Hepatocyte (in vitro differentiated cells): ENCODE results near the gene BEAN1. TPM values are rescaled to one million over a fixed set of nuclear protein-coding genes. Genes with fewer than 3 reads are reported as not detected.

ENCODE experiments used
- DNase-seq: peaks from one replicate; pipeline ENCODE4 v3.0.0-alpha.2; 2016; ENCODE audit warnings: low spot score
- H2AFZ ChIP-seq: fragments of 200-600 bp; sonication (generic); 2 replicates; pipeline ENCODE4 v1.6.0; 2016; ENCODE audit warnings: antibody characterized with exemption, mild to moderate bottlenecking
- H3K27ac ChIP-seq: fragments of 200-600 bp; sonication (generic); 2 replicates; pipeline ENCODE4 v1.5.1; 2016; ENCODE audit warnings: mild to moderate bottlenecking
- H3K27me3 ChIP-seq: fragments of 200-600 bp; sonication (generic); 2 replicates; pipeline ENCODE4 v1.6.1; 2016
- H3K36me3 ChIP-seq: fragments of 200-600 bp; sonication (generic); replicated peaks from 2 replicates; pipeline ENCODE4 v1.5.1; 2016; ENCODE audit warnings: low read depth; ENCODE audit not compliant: insufficient read depth
- H3K4me1 ChIP-seq: fragments of 200-600 bp; sonication (generic); 2 replicates; pipeline ENCODE4 v1.5.1; 2016; ENCODE audit warnings: mild to moderate bottlenecking, moderate library complexity; ENCODE audit not compliant: insufficient read depth
- H3K4me2 ChIP-seq: fragments of 200-600 bp; sonication (generic); 2 replicates; pipeline ENCODE4 v1.6.0; 2016
- H3K4me3 ChIP-seq: fragments of 200-600 bp; sonication (generic); 2 replicates; pipeline ENCODE4 v1.5.1; 2016; ENCODE audit warnings: mild to moderate bottlenecking
- H3K79me2 ChIP-seq: fragments of 200-600 bp; sonication (generic); 2 replicates; pipeline ENCODE4 v1.6.0; 2017; ENCODE audit warnings: mild to moderate bottlenecking
- H3K9me2 ChIP-seq: fragments of 200-600 bp; sonication (generic); replicated peaks from 2 replicates; pipeline ENCODE4 v1.6.0; 2017; ENCODE audit warnings: mild to moderate bottlenecking; ENCODE audit not compliant: insufficient read depth
- H3K9me3 ChIP-seq: fragments of 200-600 bp; sonication (generic); 2 replicates; pipeline ENCODE4 v1.5.1; 2016; ENCODE audit warnings: low read depth, mild to moderate bottlenecking
- H4K20me1 ChIP-seq: fragments of 200-600 bp; sonication (generic); 2 replicates; pipeline ENCODE4 v1.6.0; 2016; ENCODE audit warnings: mild to moderate bottlenecking; ENCODE audit not compliant: insufficient read depth, poor library complexity, severe bottlenecking
- EZH2 ChIP-seq: fragments of 200-600 bp; sonication (generic); IDR thresholded peaks from 2 replicates; pipeline ENCODE4 v1.6.1; 2016; ENCODE audit warnings: antibody characterized with exemption, mild to moderate bottlenecking, borderline replicate concordance
- EZH2phosphoT487 ChIP-seq: fragments of 200-600 bp; sonication (generic); IDR thresholded peaks from one replicate; pipeline ENCODE4 v1.6.1; 2018; ENCODE audit warnings: antibody characterized with exemption, mild to moderate bottlenecking, low read depth, moderate library complexity; ENCODE audit not compliant: unreplicated experiment, severe bottlenecking
- WGBS: methylation state at CpG from one replicate; pipeline ENCODE4 v1.1.6; 2016; ENCODE audit warnings: low lambda C conversion rate; ENCODE audit errors: missing lambda C conversion rate; 5-methylcytosine and 5-hydroxymethylcytosine counted together
- polyA plus RNA-seq: library from polyadenylated mRNA; unstranded; fragments of >200 nt; fragmentation: Nextera tagmentation; extraction: Ambion mirVana; gene quantifications from 2 replicates; pipeline ENCODE4 v1.2.1, GENCODE V29; 2016
- total RNA-seq: library from RNA; depleted of rRNA; stranded (reverse); fragments of >200 nt; gene quantifications from 2 replicates; pipeline ENCODE4 v1.2.3, GENCODE V29; 2014
- TF ChIP-seq, protein P1 (sequence below): fragments of 200-600 bp; sonication (generic); IDR thresholded peaks from 2 replicates; pipeline ENCODE4 v1.5.1; 2016; ENCODE audit warnings: antibody characterized with exemption, mild to moderate bottlenecking; ENCODE audit not compliant: poor library complexity

The BEAN1 gene
- total and polyA plus RNA-seq, 2 experiments from 2014 or later, result 0.63 to 1.8 TPM

DNA sequence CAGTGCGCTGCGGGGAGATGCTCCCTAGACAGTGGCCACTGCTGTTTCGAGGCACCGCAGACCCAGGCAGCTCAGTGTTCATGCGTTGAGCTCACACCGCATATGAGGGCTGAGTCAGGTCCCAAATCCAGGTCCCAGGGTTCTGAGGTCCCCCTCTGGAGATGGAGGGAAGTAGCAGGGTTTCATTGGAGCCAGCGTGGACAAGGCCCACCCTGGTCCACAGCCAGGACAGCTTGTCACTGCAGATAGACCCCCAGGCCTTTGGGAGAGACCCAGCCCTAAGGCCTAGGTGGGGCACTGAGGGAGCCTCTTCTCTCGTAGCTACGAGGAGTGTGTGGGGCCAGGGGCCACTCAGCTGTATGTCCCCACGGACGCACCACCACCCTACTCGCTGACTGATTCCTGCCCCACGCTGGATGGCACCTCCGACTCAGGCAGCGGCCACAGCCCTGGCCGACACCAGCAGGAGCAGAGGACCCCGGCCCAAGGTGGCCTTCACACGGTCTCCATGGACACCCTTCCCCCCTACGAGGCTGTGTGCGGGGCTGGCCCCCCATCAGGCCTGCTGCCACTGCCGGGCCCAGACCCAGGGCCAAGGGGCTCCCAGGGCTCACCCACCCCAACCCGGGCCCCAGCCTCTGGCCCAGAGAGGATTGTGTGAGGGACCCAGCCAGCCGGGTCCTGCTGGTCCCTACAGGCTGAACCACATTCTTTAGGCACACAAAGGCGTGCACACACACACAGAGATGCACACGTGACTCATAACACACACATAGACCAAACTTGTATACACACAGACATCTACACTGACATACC lies 53.4 kb downstream of the BEAN1 start:
- Histone ChIP-seq H3K79me2 (no peaks in the 10 kb centered on the region), H3K9me3 (no peaks in the 10 kb centered on the region), H3K27ac (no peak overlapping the region), H4K20me1 (no peaks in the 10 kb centered on the region), H3K4me1 (no peaks in the 10 kb centered on the region), H3K4me2 (no peak overlapping the region), H3K27me3 (no peaks in the 10 kb centered on the region), H2AFZ (no peak overlapping the region), H3K9me2 (no peaks in the 10 kb centered on the region), H3K36me3 (no peaks in the 10 kb centered on the region), H3K4me3 (no peak overlapping the region)
- no peak for DNase-seq
- WGBS, result 89% methylated on average over 25 of the region's 25 CpGs
- TF ChIP-seq EZH2, result no peak
- no peak for TF ChIP-seq EZH2phosphoT487
- TF ChIP-seq, protein P1, sequence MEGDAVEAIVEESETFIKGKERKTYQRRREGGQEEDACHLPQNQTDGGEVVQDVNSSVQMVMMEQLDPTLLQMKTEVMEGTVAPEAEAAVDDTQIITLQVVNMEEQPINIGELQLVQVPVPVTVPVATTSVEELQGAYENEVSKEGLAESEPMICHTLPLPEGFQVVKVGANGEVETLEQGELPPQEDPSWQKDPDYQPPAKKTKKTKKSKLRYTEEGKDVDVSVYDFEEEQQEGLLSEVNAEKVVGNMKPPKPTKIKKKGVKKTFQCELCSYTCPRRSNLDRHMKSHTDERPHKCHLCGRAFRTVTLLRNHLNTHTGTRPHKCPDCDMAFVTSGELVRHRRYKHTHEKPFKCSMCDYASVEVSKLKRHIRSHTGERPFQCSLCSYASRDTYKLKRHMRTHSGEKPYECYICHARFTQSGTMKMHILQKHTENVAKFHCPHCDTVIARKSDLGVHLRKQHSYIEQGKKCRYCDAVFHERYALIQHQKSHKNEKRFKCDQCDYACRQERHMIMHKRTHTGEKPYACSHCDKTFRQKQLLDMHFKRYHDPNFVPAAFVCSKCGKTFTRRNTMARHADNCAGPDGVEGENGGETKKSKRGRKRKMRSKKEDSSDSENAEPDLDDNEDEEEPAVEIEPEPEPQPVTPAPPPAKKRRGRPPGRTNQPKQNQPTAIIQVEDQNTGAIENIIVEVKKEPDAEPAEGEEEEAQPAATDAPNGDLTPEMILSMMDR, result no peak

DNA sequence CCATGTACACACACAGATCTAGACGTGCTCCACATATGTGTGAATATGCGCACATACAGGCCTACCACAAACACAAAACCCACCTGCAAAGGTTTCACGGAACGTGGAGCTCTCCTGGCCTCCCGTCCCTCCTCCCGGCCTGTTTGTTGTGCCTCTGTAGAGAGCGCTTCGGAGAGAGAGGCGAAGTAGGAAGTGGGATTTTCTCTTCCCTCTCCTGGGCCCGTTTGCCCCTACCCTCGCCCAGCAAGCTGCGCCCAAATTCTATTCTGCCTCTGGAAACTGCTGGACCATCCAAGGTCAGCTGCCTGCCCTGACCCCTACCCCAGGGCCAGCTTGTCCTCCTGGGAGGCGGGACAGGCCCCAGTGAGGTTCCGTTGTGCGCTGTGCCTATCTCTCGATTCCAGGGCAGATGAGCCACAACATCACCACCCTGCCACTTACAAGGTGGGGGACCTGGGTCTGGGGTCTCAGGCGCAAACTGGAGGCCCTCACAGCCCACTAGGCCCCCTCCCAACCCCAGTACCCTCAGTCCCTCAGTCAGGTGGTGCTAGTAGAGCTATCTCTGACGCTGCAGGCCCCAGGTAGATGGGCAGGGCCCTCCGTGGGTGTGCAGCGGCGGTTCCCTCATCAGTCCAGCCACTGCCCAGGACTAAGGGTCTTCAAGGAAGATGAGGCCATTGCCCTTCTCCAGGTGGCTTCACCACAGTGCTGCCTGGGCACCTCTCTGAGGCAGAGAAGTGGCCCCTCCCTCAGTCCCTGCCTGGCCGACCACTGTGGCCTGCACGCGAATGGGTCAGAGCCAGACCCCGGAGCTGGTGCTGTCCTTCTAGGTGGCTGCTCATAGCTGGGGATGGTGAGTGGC lies 54.2 kb downstream of the BEAN1 start:
- no peak overlapping the region for H2AFZ ChIP-seq
- H4K20me1 ChIP-seq, result no peaks in the 10 kb centered on the region
- H3K27ac ChIP-seq, result no peak overlapping the region
- TF ChIP-seq, protein P1, result no peak
- TF ChIP-seq EZH2, result no peak
- no peak for TF ChIP-seq EZH2phosphoT487
- H3K4me3 ChIP-seq, result no peak overlapping the region
- no peak overlapping the region for H3K4me2 ChIP-seq
- H3K4me1 ChIP-seq, result no peaks in the 10 kb centered on the region
- no peaks in the 10 kb centered on the region for H3K36me3 ChIP-seq
- DNase-seq, result no peak
- no peaks in the 10 kb centered on the region for H3K27me3 ChIP-seq
- 92% methylated on average over 25 of the region's 25 CpGs for WGBS
- no peaks in the 10 kb centered on the region for H3K79me2 ChIP-seq
- H3K9me3 ChIP-seq, result no peaks in the 10 kb centered on the region
- H3K9me2 ChIP-seq, result no peaks in the 10 kb centered on the region

DNA sequence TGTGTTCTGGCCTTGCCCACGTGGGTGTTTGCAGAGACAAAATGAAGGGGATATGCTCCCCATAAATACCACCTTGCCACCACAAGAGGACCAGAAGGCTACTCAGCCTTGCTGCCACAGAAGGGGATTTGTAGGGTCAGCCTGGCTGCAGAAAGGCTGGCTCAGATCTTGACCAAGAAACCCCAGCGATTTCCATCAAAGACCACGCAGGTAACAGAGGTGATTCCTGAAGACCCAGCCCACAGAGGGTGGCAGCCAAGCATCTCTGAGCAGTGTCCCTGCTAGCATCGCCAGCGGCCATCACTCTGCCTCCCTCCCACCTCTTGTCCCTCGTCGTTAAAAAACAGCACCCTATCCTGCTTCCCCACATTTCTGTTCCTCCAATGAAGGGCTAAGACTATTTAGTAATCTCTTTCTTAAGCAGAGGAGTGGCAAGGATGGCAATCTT lies 54.9 kb downstream of the BEAN1 start:
- DNase-seq, result no peak
- Histone ChIP-seq H3K27ac (no peak overlapping the region), H2AFZ (no peak overlapping the region), H3K4me3 (no peak overlapping the region), H4K20me1 (no peaks in the 10 kb centered on the region), H3K9me2 (no peaks in the 10 kb centered on the region), H3K4me2 (no peak overlapping the region), H3K9me3 (no peaks in the 10 kb centered on the region), H3K4me1 (no peaks in the 10 kb centered on the region), H3K27me3 (no peaks in the 10 kb centered on the region), H3K36me3 (no peaks in the 10 kb centered on the region), H3K79me2 (no peaks in the 10 kb centered on the region)
- TF ChIP-seq EZH2phosphoT487 (no peak), EZH2 (no peak)
- TF ChIP-seq, protein P1, result no peak
- WGBS, result 76% methylated on average over 7 of the region's 7 CpGs
